Gastrocnemius medialis (tissue), 4 donors: Measurements from ENCODE around the gene ACVR1B. TPM values are rescaled to one million over a fixed set of nuclear protein-coding genes. Genes with fewer than 3 reads are reported as not detected.

Experiments
- ATAC-seq, 2 donors: fragments of 150-250 bp; one replicate each; pipeline ENCODE4 v1.9.1; 2016
- DNase-seq, 2 donors: peaks; one replicate each; pipeline ENCODE4 v3.0.0-alpha.2; 2019
- H3K27ac ChIP-seq, 4 donors: fragments of 200-600 bp; sonication (generic); 1 replicate in 1 of 4; 2 replicates in 3 of 4; pipeline ENCODE4 v1.5.1; 2016 to 2018; ENCODE audit warnings: mild to moderate bottlenecking in 2 of 4, moderate library complexity in 1 of 4
- H3K27me3 ChIP-seq, 3 donors: fragments of 200-600 bp; sonication (generic) in 2 of 3; 1 replicate in 1 of 3; 2 replicates in 2 of 3; pipeline versions ENCODE4 v1.5.1 to v1.6.0; 2016 to 2019; ENCODE audit warnings: mild to moderate bottlenecking in 1 of 3, moderate library complexity in 1 of 3
- H3K36me3 ChIP-seq, 2 donors: fragments of 200-600 bp; sonication (generic) in 1 of 2; one replicate each; pipeline ENCODE4 v1.5.1; 2017 to 2018
- H3K4me1 ChIP-seq, 2 donors: fragments of 200-600 bp; sonication (generic) in 1 of 2; one replicate each; pipeline ENCODE4 v1.5.1; 2016 to 2017; ENCODE audit warnings: mild to moderate bottlenecking in 2 of 2
- H3K4me3 ChIP-seq, 4 donors: fragments of 200-600 bp; sonication (generic) in 3 of 4; 1 replicate in 1 of 4; 2 replicates in 3 of 4; pipeline ENCODE4 v1.5.1; 2016 to 2019; ENCODE audit warnings: mild to moderate bottlenecking in 2 of 4
- H3K9me3 ChIP-seq, 3 donors: fragments of 200-600 bp; sonication (generic) in 2 of 3; 1 replicate in 1 of 3; 2 replicates in 2 of 3; pipeline ENCODE4 v1.5.1; 2016 to 2019
- POLR2A ChIP-seq, 2 donors: fragments of 450-650 bp; IDR thresholded peaks; one replicate each; pipeline ENCODE4 v1.6.1; 2017; ENCODE audit warnings: antibody characterized with exemption in 2 of 2, mild to moderate bottlenecking in 2 of 2, moderate library complexity in 2 of 2
- in situ Hi-C, 4 donors: fragments of 200-750 bp; cut with MboI; loops; one replicate each; pipeline versions ENCODE4 v1.15.0 to v1.8.0; 2017; ENCODE audit warnings: low sequenced_read_pairs in 4 of 4
- intact Hi-C: fragments of 100-400 bp; cut with DNase I; formaldehyde crosslinking; loops from one replicate; pipeline ENCODE4 v1.15.1; 2023; ENCODE audit warnings: low total_unique reads
- total RNA-seq, 4 donors: library from RNA; depleted of rRNA; stranded (reverse); fragments of >200 nt; gene quantifications; one replicate each; pipeline versions ENCODE4 v1.1.0 to v1.2.3, GENCODE V29; 2016
- TF ChIP-seq, protein P1 (sequence below), 5 experiments: fragments of 450-650 bp in 3 of 5; fragments of 200-600 bp in 2 of 5; sonication (generic) in 2 of 5; IDR thresholded peaks in 4 of 5; conservative IDR thresholded peaks in 1 of 5; 1 replicate in 4 of 5; 2 replicates in 1 of 5; pipeline ENCODE4 v1.5.1; 2016 to 2019; ENCODE audit warnings: antibody characterized with exemption in 5 of 5, mild to moderate bottlenecking in 3 of 5, moderate library complexity in 3 of 5

The ACVR1B gene
- total RNA-seq, 4 donors from 2014 or later = 8.7 to 15.9 (median 10.1) TPM

DNA sequence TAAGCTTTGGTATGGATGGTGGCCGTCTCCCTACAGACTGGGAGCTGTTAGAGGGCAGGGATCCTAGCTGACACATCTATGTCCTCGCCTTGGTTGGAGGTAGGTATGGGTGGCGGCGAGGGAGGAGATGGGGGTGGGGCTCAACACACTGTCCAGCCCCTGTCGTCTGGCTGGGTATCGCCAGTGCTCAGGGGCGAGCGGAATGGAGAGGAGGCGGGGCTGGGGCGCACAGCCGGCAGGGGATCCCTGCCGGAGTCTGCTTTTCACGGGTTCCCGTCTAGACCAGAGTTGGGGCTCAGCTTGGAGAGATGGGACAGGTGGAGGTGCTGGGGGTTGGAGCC lies 71.3 kb downstream of the ACVR1B start:
- in situ Hi-C loops = loop anchor here in 1 of 4 donors (10.0 kb wide), 1 partner anchor 62 kb away; no protein-coding TSS in a partner anchor
- peak overlapping the region in 2 of 4 donors; percentile 44 for H3K27ac ChIP-seq
- H3K36me3 ChIP-seq = no peaks in the 10 kb centered on the region
- H3K27me3 ChIP-seq = no peaks in the 10 kb centered on the region
- intact Hi-C loops = loop anchor here (1.0 to 2.0 kb wide), 2 partner anchors 20 to 70 kb away; no protein-coding TSS in a partner anchor
- H3K9me3 ChIP-seq = no peaks in the 10 kb centered on the region
- ATAC-seq = no peak
- TF ChIP-seq, protein P1, sequence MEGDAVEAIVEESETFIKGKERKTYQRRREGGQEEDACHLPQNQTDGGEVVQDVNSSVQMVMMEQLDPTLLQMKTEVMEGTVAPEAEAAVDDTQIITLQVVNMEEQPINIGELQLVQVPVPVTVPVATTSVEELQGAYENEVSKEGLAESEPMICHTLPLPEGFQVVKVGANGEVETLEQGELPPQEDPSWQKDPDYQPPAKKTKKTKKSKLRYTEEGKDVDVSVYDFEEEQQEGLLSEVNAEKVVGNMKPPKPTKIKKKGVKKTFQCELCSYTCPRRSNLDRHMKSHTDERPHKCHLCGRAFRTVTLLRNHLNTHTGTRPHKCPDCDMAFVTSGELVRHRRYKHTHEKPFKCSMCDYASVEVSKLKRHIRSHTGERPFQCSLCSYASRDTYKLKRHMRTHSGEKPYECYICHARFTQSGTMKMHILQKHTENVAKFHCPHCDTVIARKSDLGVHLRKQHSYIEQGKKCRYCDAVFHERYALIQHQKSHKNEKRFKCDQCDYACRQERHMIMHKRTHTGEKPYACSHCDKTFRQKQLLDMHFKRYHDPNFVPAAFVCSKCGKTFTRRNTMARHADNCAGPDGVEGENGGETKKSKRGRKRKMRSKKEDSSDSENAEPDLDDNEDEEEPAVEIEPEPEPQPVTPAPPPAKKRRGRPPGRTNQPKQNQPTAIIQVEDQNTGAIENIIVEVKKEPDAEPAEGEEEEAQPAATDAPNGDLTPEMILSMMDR (IDR thresholded peaks at IDR 0.05 in 4 of 5, conservative IDR thresholded peaks at IDR 0.05 in 1 of 5) = no peak
- TF ChIP-seq POLR2A (IDR thresholded peaks at IDR 0.05) = no peak
- no peak for DNase-seq
- peaks cover 36 to 46% of the 10 kb centered on the region in 2 donors for H3K4me1 ChIP-seq
- peak overlapping the region; percentile 64 to 78 (median 74) for H3K4me3 ChIP-seq

DNA sequence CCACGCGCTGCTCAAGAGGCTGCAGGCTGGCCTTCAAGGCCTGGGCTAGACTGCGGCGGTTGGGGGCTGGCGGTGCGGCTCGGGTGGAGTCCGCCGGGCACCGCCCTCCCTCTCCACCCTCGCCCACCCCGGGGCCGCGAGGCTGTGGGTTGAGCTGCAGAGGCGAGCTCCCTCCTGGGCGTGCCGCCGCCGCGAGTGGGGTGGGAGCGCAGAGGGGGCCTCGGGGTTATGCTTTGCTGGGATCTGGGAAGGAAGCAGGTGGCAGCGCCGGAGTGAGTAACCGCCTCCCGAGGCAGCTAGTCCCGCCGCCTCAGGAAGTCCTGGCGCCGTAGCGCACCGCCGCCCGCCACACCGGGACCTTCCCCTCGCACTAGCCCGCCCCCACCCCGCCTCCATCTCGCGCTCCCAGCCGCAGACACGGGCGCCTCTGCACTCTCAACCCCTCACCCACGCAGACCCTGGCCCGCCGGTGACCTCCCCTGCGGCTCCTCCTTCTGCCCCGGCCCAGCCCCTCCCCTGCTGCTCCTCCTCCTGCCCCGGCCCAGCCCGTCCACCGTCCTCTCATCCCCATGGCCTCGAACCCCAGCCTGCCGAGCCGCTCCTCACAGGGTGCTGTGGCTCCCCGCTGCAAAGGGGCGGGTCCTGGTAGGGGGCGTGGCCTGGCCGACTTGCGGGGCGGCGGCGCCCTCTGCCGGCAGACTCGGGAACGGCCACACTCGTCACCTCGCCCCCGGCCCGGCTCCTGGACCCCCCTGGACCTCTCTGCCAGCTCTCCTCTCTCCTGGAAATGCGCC lies 71.9 kb downstream of the ACVR1B start:
- H3K36me3 ChIP-seq = no peaks in the 10 kb centered on the region
- H3K27me3 ChIP-seq = no peaks in the 10 kb centered on the region
- H3K9me3 ChIP-seq = no peaks in the 10 kb centered on the region
- peak overlapping the region in 3 of 4 donors; percentile 44 to 58 (median 44) for H3K27ac ChIP-seq
- H3K4me1 ChIP-seq = peaks cover 36 to 46% of the 10 kb centered on the region in 2 donors
- ATAC-seq (peak in 1 of 2 donors; percentile 24), DNase-seq (peak; percentile 74 to 77)
- no peak for TF ChIP-seq POLR2A (IDR thresholded peaks at IDR 0.05)
- TF ChIP-seq, protein P1 (IDR thresholded peaks at IDR 0.05 in 4 of 5, conservative IDR thresholded peaks at IDR 0.05 in 1 of 5) = peak in 4 of 5 experiments; percentile 97 to 99 (median 98)
- in situ Hi-C loops (loop anchor here in 1 of 4 donors (10.0 kb wide), 1 partner anchor 61 kb away; no protein-coding TSS in a partner anchor), intact Hi-C loops (loop anchor here (1.0 to 2.0 kb wide), 2 partner anchors 20 to 71 kb away; no protein-coding TSS in a partner anchor)
- peak overlapping the region; percentile 64 to 78 (median 74) for H3K4me3 ChIP-seq

DNA sequence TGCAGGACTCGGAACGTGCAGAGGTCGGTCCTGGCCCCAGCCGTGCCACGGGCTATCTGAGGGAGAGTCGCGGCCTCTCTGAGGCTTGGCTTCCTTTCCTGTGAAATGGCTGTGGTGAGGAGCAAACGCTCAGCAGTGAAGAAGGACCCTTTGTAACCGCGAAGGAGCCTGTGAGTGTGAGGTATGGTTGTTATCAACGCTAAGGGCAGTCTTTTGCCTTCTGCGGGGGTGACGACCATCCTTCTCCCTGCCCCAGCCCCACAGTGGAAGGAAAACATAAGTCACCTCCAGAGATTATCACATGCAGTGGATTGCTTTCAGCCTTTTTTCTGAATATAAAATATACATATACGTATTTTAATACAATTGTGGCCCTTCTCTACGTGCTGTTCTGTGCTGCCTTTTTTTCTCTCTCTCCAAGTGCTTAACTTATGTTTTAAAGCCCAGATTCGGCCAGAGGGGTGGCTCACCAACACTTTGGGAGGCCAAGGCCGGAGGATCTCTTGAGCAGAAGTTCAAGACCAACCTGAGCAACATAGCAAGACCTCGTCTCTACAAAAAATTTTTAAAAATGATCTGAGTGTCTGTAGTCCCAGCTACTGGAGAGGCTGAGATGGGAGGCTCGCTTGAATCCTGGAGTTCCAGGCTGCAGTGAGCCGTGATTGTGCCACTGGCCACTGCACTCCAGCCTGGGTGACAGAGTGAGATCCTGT lies 72.6 kb downstream of the ACVR1B start:
- TF ChIP-seq, protein P1 (IDR thresholded peaks at IDR 0.05 in 4 of 5, conservative IDR thresholded peaks at IDR 0.05 in 1 of 5) = peak in 3 of 5 experiments; percentile 15 to 37 (median 37)
- no peak for TF ChIP-seq POLR2A (IDR thresholded peaks at IDR 0.05)
- Histone ChIP-seq H3K36me3 (no peaks in the 10 kb centered on the region), H3K4me3 (peak overlapping the region; percentile 64 to 78 (median 74)), H3K4me1 (peaks cover 42 to 51% of the 10 kb centered on the region in 2 donors), H3K27ac (peak overlapping the region in 3 of 4 donors; percentile 44 to 86 (median 44)), H3K27me3 (no peaks in the 10 kb centered on the region), H3K9me3 (no peaks in the 10 kb centered on the region)
- intact Hi-C loops (loop anchor here (1.0 to 2.0 kb wide), 2 partner anchors 21 to 71 kb away; no protein-coding TSS in a partner anchor), in situ Hi-C loops (loop anchor here in 1 of 4 donors (10.0 kb wide), 1 partner anchor 61 kb away; no protein-coding TSS in a partner anchor)
- ATAC-seq (no peak), DNase-seq (no peak)

DNA sequence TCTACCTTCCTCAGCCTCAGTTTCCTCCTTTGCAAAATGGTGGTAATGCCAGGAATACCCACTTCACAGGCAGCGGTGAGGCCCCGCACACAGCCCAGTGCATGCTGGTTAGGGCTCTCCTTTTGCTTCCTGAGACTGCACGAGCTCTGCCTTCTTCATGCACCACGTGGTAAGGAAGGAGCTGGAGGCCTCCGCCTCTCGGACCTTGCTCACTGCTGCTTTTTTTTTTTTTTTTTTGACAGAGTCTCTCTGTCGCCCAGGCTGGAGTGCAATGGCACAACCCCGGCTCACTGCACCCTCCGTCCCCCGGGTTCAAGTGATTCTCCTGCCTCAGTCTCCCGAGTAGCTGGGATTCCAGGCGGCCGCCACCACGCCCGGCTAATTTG lies 73.3 kb downstream of the ACVR1B start:
- intact Hi-C loops = loop anchor here (1.0 kb wide), 6 partner anchors 26 to 97 kb away; partner anchors contain the start of genes ATG101 and NR4A1
- in situ Hi-C loops = loop anchor here (5.0 to 10.0 kb wide), 2 partner anchors 57 to 60 kb away; no protein-coding TSS in a partner anchor
- no peak for ATAC-seq
- H3K27me3 ChIP-seq = no peaks in the 10 kb centered on the region
- peaks cover 48 to 58% of the 10 kb centered on the region in 2 donors for H3K4me1 ChIP-seq
- H3K9me3 ChIP-seq = no peaks in the 10 kb centered on the region
- TF ChIP-seq, protein P1 (IDR thresholded peaks at IDR 0.05 in 4 of 5, conservative IDR thresholded peaks at IDR 0.05 in 1 of 5) = no peak
- no peak for TF ChIP-seq POLR2A (IDR thresholded peaks at IDR 0.05)
- peak overlapping the region; percentile 86 to 95 (median 92) for H3K27ac ChIP-seq
- DNase-seq = no peak
- H3K36me3 ChIP-seq = no peaks in the 10 kb centered on the region
- H3K4me3 ChIP-seq = peak overlapping the region in 2 of 4 donors; percentile 45 to 48
